SK-N-SH treated with all-trans-retinoic acid at 6 μM for 48 hours (cell line): ENCODE measurements around the gene DTHD1.

ENCODE experiments used
- ATAC-seq: fragments of 200-7000 bp; cut with Tn5 transposase; 3 replicates; pipeline ENCODE4 v1.9.1; 2020; ENCODE audit warnings: mild to moderate bottlenecking, moderate library complexity
- ARNTL ChIP-seq: fragments of 450-650 bp; formaldehyde crosslinking; IDR thresholded peaks from 2 replicates; pipeline ENCODE4 v1.5.0; 2020; ENCODE audit warnings: low read depth, mild to moderate bottlenecking, moderate library complexity, borderline replicate concordance
- BACH2 ChIP-seq: fragments of 250-450 bp; sonication (Bioruptor Pico); IDR thresholded peaks from 2 replicates; pipeline ENCODE4 v1.9.0; 2021; ENCODE audit warnings: mild to moderate bottlenecking, borderline replicate concordance
- CREB5 ChIP-seq: fragments of 250-450 bp; sonication (Bioruptor Pico); IDR thresholded peaks from 2 replicates; pipeline ENCODE4 v1.5.1; 2020; ENCODE audit warnings: low read depth, mild to moderate bottlenecking, moderate library complexity
- CSDC2 ChIP-seq: fragments of 250-450 bp; sonication (Bioruptor Pico); IDR thresholded peaks from 2 replicates; pipeline ENCODE4 v1.5.0; 2020; ENCODE audit warnings: mild to moderate bottlenecking, moderate library complexity
- CSRNP3 ChIP-seq: fragments of 250-450 bp; sonication (Bioruptor Pico); IDR thresholded peaks from 2 replicates; pipeline ENCODE4 v1.5.1; 2021; ENCODE audit warnings: mild to moderate bottlenecking, moderate library complexity
- ISL1 ChIP-seq: fragments of 250-450 bp; sonication (Bioruptor Pico); IDR thresholded peaks from 2 replicates; pipeline ENCODE4 v2.1.2; 2022; ENCODE audit warnings: mild to moderate bottlenecking, moderate library complexity
- OSR1 ChIP-seq: fragments of 250-450 bp; sonication (Bioruptor Pico); IDR thresholded peaks from 2 replicates; pipeline ENCODE4 v1.8.0; 2022; ENCODE audit warnings: moderate library complexity, mild to moderate bottlenecking, inconsistent platforms
- PATZ1 ChIP-seq: fragments of 250-450 bp; sonication (Bioruptor Pico); IDR thresholded peaks from 2 replicates; pipeline ENCODE4 v1.8.0; 2020; ENCODE audit warnings: mild to moderate bottlenecking, moderate library complexity, borderline replicate concordance
- POU6F1 ChIP-seq: fragments of 250-450 bp; sonication (Bioruptor Pico); IDR thresholded peaks from 2 replicates; pipeline ENCODE4 v1.8.0; 2021; ENCODE audit warnings: low read depth, mild to moderate bottlenecking, moderate library complexity, borderline replicate concordance
- PPARA ChIP-seq: fragments of 250-450 bp; sonication (Bioruptor Pico); IDR thresholded peaks from 2 replicates; pipeline ENCODE4 v1.5.0; 2020; ENCODE audit warnings: mild to moderate bottlenecking, borderline replicate concordance
- RARB ChIP-seq: fragments of 250-450 bp; sonication (Bioruptor Pico); IDR thresholded peaks from 2 replicates; pipeline ENCODE4 v1.8.0; 2021; ENCODE audit warnings: mild to moderate bottlenecking, moderate library complexity
- SNAI2 ChIP-seq: fragments of 250-450 bp; sonication (Bioruptor Pico); IDR thresholded peaks from 2 replicates; pipeline ENCODE4 v1.5.0; 2020; ENCODE audit warnings: mild to moderate bottlenecking, moderate library complexity
- TCF4 ChIP-seq: fragments of 250-450 bp; sonication (Bioruptor Pico); IDR thresholded peaks from 2 replicates; pipeline ENCODE4 v1.8.0; 2021; ENCODE audit warnings: mild to moderate bottlenecking, moderate library complexity, borderline replicate concordance
- TOX ChIP-seq: fragments of 250-450 bp; sonication (Bioruptor Pico); IDR thresholded peaks from 2 replicates; pipeline ENCODE4 v1.8.0; 2021; ENCODE audit warnings: mild to moderate bottlenecking, moderate library complexity, borderline replicate concordance
- TSHZ2 ChIP-seq: fragments of 250-450 bp; sonication (Bioruptor Pico); IDR thresholded peaks from 2 replicates; pipeline ENCODE4 v1.5.0; 2020; ENCODE audit warnings: mild to moderate bottlenecking, moderate library complexity
- ZC3H10 ChIP-seq: fragments of 250-450 bp; sonication (Bioruptor Pico); IDR thresholded peaks from 2 replicates; pipeline ENCODE4 v1.5.1; 2021; ENCODE audit warnings: mild to moderate bottlenecking, moderate library complexity
- ZFP3 ChIP-seq: fragments of 250-450 bp; sonication (Bioruptor Pico); IDR thresholded peaks from 2 replicates; pipeline ENCODE4 v1.5.0; 2020; ENCODE audit warnings: mild to moderate bottlenecking, moderate library complexity
- ZFP30 ChIP-seq: fragments of 450-650 bp; formaldehyde crosslinking; IDR thresholded peaks from 2 replicates; pipeline ENCODE4 v1.5.0; 2022; ENCODE audit warnings: mild to moderate bottlenecking, moderate library complexity
- ZNF565 ChIP-seq: fragments of 450-650 bp; formaldehyde crosslinking; conservative IDR thresholded peaks from 2 replicates; pipeline ENCODE4 v1.5.0; 2020; ENCODE audit warnings: low read depth, mild to moderate bottlenecking, moderate library complexity
- ZNF70 ChIP-seq: fragments of 450-650 bp; formaldehyde crosslinking; IDR thresholded peaks from 2 replicates; pipeline ENCODE4 v1.5.0; 2020; ENCODE audit warnings: mild to moderate bottlenecking, moderate library complexity

Gene DTHD1

GRCh38 chr4:36288731-36289426 is 7.5 kb downstream of the DTHD1 start:
- ATAC-seq: no peak
- TF ChIP-seq BACH2 (CRISPR knock-in tag) (no peak), ZFP3 (CRISPR knock-in tag) (no peak), ARNTL (CRISPR knock-in tag) (no peak), RARB (no peak), TOX (CRISPR knock-in tag) (no peak), ZNF565 (no peak), ZNF70 (CRISPR knock-in tag) (no peak)
- TF ChIP-seq, all 23 proteins: peak for 0

- no peak for ATAC-seq
- TF ChIP-seq RARB: no peak
- no peak for TF ChIP-seq ISL1 (CRISPR knock-in tag)
- TF ChIP-seq ARNTL (CRISPR knock-in tag): no peak
- TF ChIP-seq ZFP30 (CRISPR knock-in tag): no peak
- TF ChIP-seq BACH2 (CRISPR knock-in tag): no peak
- TF ChIP-seq TOX (CRISPR knock-in tag): no peak
- TF ChIP-seq TSHZ2 (CRISPR knock-in tag): no peak
- no peak for TF ChIP-seq TCF4 (CRISPR knock-in tag)
These were observed 9.2 kb downstream of the DTHD1 start for GRCh38 chr4:36290641-36291040.

- TF ChIP-seq ZFP30 (CRISPR knock-in tag) (no peak), CSDC2 (no peak), ZNF70 (CRISPR knock-in tag) (no peak), PPARA (CRISPR knock-in tag) (no peak), OSR1 (no peak), ZC3H10 (CRISPR knock-in tag) (no peak), ISL1 (CRISPR knock-in tag) (no peak), CREB5 (CRISPR knock-in tag) (no peak), ZNF565 (no peak), SNAI2 (CRISPR knock-in tag) (no peak), TSHZ2 (CRISPR knock-in tag) (no peak), POU6F1 (no peak), BACH2 (CRISPR knock-in tag) (no peak), PATZ1 (CRISPR knock-in tag) (no peak), ARNTL (CRISPR knock-in tag) (no peak), TCF4 (CRISPR knock-in tag) (no peak), TOX (CRISPR knock-in tag) (no peak), CSRNP3 (CRISPR knock-in tag) (no peak)
- ATAC-seq: no peak
These were observed 11.3 kb downstream of the DTHD1 start for GRCh38 chr4:36292556-36293188.
